ENCODE data around the gene NCAPD3. TPM values are rescaled to one million over a fixed set of nuclear protein-coding genes. Genes with fewer than 3 reads are reported as not detected.

NCAPD3 gene
- total RNA-seq, 1 experiment from 2014 or later: 27.0 TPM

DNA sequence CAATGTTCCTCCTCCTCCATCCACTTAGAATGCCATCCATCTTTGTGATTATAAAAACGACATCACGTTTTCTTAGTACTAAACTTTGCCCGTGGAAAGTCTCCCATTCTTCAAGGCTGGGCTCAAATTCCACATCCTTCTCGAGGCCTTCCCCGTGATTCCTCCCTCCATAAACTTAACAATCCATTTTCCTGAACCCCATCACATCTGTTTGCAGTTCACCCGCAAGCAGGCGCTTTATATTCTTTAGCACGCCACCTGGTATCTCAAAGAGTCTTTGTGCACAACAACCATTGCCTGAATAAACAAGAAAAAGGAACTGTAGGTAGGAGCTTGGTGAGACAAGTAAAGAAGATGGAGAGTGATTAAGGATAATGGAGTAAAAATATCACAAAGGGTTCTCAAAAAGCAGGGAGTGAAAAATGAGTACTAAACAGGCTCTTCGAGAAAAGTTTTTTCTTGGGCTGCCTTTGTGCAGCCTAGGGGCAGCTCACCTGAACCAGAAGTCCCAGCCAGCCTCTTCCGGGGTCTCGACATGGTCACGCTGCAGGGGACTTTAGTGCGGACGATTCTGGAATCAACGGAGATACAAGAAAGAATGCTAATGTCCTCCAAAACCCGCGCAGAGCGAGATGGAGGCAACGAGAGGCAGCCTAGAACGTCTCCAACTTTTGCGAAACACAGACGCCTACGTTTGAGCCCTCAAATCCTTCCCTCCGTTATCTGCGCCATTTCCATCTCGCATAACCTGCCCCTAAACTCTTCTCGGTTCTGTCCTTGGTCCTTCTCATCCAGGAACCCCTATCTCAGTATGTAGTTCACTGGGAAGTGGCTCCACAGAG lies 28.8 kb upstream of the NCAPD3 start:
- no peak for DNase-seq (ENCODE audit: extremely low read depth, low read depth)

DNA sequence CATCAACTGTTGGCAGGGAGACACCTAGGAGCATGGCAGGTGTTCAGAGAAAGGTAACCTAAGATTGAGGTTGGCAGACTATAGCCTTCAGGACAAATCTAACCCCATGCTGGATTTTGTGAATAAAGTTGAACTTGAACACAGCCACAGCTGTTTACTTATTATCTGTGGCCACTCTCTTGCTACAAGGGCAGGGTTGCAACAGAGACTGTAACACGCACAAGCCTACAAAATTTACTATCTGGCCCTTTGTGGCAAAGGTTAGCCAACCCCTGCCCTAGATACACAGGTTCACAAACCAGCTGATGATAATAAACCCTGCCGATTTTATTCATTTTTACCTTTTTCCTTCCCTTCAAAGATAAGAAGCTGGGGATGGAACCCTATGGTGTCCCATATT lies 26.9 kb upstream of the NCAPD3 start:
- no peak for DNase-seq (ENCODE audit: extremely low read depth, low read depth)

DNA sequence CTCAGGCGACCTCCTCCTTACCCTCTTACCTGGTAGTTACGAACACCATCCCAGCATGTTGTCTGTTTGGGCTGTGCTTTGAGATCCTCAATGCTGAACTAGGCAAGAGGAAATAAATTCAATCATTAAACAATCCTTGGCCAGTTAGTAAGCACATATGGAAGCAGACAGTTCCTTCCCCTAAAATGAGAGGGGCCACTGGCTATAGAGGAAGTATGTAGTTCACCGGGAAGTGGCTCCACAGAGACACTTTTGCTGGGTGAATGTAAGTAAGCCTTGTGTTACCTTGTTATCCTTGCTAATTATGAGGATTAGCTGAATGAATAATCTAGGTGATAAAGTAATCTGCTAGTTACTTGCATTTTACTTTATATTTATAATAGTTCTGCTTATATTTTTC lies 26.5 kb upstream of the NCAPD3 start:
- DNase-seq (ENCODE audit: extremely low read depth, low read depth): no peak

DNA sequence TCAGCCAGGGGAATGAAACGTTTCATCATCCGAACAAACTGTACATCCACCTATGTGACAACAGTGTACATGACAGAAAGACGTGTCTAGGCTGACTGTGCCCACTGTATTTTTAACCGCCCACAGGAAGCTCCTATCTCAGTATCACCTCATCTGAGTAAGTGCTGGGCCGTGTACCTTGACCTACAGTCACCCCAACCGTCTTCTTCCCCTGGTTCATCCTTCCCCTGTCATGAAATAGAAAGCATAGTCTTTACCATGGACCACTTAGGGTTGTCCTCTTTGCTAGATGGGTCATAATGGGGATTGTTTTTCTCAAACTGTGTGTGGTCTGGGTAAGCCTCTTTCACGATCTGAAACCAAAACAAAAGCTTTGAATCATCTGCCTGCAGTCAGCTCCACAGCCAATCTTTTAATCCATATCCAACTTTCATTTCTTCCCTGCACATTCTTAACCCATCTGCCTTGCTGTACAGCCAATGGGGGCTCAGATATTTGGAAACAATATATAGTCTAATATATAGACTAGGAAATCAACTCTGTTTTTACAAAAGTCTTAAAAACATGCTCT lies 25.2 kb upstream of the NCAPD3 start:
- DNase-seq (ENCODE audit: extremely low read depth, low read depth): no peak

DNA sequence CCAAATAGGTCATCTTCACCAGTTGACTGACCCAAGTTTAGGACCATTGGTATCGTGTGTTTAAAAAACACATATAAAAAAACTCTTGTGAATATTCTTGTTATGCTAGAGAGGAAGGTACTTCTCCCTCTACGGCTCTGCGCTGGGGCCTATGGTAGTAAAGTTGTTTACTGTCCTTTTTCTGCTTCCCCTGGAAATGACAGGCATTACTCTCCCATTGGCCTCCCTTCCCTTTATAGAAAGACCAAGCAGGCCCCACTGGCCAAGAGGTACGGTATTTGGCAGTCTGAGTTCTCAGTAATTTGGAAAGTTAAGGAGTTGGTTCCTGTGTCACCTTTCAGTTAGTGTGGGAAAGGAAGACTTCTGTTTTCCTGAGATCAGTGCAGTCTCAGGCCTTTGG lies 22.9 kb upstream of the NCAPD3 start:
- DNase-seq (ENCODE audit: extremely low read depth, low read depth): no peak

DNA sequence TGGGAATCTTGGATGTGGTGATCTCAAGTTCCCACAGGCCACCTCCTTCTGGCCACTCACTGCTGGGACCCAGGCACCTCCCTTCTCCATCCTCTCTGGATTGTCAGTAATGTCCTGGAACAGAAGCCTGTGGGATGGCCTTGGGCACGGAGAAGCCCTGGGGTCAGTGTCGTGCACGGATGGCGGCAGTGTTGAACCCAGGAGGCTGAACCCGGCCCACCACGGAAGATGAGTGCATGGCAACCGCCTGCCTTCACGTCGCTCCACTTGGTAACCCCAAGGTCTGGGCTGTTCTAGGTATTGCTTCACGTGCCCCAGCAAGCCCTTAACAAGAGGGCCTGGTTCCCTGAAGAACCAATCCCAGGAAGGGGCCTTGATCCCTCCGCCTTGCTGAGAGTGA lies 22.3 kb upstream of the NCAPD3 start:
- no peak for DNase-seq (ENCODE audit: extremely low read depth, low read depth)

DNA sequence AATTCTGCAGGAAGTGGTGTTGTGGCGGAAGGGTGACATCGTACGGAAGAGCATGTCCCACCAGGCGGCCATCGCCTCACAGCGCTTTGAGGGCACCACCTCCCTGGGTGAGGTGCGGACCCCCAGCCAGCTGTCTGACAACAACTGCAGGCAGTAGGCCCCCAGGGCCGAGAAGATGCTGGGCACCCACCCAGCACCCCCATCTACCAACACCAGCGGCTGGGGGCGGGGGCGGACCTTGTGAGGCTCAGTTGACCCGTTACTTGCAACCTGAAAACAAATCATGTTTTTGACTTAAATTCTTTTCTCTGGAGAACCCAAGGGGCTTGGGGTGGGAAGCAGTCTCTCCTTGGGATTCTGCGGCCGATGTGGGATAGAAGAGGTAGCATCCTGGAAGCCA lies 21.7 kb upstream of the NCAPD3 start:
- DNase-seq (ENCODE audit: extremely low read depth, low read depth): no peak

DNA sequence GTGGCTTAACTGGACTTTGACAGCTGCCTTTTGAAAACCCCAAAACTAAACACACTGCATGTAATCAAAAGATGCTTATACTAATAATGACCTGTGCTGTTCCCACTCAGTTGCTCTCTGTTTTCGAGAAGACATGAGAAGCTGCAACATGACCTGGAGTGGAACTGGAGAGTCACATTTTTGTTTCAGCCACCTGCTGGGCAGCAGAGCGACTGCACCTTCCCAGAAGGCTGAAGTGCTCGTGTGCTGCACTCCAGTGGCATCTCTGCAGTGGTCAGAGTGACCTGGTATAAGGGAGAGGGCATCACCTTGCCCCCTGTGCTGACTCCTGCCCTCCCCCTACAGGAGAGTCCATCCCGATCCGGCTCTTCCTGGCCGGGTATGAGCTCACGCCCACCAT lies 20.8 kb upstream of the NCAPD3 start:
- DNase-seq (ENCODE audit: extremely low read depth, low read depth): no peak

DNA sequence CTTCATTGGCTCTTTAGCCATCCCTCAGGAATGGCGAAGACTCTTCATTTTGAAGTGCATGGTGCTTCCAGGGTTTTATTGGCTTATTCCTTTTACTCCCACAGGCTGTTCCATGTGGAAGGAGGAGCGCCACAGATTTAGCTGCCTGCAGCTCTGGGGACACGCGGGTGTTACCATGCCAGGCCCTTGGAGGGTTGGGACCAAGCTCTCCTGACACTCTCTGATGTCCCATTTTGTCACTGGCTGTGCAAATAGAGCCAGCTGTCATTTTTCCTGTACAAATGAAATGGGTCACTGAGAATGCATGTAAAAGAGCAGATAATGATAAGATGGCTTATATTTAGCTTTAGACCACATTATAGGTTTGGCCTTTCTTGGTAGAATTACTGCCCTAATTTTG lies 20.1 kb upstream of the NCAPD3 start:
- DNase-seq (ENCODE audit: extremely low read depth, low read depth): no peak

DNA sequence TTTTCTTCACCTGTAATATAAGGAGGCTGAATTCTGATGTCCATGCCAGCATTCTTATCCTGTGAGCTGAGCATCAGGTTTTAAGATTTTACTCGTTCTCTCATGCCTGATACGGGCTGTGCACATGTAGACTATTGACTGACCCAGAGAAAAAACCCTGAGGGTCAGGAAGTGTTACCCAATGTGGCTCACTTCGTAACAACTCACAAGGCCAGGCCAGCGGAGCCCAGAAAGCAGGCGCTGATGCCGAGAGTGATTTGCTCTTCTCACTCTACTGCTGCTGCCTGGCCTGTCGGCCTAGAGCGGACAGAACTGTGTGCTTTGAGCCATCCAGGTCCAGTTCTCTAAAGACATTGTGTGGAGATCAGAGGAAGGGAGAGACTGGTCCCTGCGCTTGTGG lies 18.6 kb upstream of the NCAPD3 start:
- DNase-seq (ENCODE audit: extremely low read depth, low read depth): no peak

DNA sequence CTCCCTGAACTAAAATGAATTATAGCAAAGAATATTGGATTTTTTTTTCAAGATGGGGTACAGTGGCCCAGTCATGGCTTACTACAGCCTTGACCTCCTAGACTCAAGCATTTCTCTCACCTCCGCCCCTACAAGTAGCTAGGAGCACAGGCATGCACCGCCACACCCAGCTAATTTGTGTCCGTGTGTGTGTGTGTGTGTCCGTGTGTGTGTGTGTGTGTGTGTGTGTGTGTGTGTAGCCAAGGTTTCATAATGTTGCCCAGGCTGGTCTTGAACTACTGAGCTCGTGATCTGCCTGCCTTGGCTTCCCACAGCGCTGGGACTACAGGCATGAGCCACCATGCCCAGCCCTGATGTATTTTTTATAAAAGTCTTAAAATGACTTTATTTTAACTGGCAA lies 16.8 kb upstream of the NCAPD3 start:
- DNase-seq (ENCODE audit: extremely low read depth, low read depth): no peak

DNA sequence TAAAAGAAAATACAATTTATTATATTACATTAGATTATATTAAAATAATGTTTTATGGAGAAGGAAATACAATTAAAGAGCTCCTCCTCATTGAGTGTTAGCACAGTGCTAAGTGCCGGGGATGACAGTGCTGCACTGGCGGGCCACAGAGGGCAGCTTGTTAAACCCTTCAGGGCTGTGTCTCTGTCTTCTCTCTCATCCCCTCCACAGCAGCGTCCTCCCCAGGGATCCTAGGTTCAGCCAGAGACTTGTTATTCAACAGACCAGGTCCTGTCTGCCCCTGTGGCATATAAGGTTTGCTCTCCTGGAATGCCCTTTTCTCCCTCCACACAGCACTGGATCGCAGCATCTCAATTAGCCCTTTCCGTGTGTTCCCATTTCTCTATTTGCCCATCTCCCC lies 15.2 kb upstream of the NCAPD3 start:
- DNase-seq (ENCODE audit: extremely low read depth, low read depth): no peak

DNA sequence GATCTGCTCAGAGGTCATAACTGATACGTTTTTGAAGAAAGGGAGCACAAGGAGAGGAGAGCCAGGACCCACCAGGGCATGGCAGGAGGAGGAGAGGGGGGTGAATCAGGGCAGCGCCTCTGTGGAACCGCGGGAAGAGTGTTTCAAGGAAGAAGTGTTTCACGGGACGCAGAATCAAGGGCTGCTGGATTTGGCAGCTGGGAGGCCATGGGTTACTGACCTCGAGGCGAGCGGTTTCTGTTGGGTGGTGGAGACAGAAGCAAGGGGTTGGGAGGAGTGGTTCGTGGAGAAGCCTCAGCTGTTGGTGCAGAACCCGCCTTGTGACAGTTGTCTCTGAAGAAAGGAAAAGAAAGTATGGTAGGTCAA lies 13.8 kb upstream of the NCAPD3 start:
- DNase-seq (ENCODE audit: extremely low read depth, low read depth): no peak

DNA sequence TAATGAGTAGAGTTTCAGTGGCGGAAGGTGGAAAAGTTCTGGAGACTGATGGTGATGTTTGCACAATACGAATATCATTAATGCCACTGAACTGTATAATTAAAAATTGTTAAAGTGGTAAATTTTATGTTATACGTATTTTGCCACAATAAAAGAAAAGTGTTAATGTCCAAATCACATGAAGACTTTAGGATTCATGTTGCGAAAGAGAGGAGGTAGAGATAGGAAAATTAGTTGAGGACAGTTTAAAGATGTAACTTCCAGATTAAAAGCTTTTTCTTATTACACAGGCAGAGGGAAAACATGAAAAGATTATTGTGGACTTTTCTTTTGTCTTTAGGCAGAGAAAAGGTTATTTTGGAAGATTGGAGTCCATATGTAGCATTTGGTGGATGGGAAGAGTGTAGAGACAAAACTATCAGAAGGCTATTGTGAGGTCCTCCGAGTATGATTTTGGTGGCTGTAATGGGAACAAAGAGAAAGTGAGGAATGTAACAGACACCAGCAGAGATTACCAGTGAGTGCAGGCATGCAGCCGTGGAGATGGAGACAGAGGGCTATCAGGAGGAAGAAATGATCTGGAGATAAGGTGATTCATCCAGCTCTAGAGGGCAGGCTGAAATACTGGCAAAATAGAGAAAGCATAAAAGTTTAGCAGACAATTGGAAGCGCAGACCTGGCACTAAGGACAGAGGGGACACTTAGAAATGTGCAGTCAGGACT lies 13.2 kb upstream of the NCAPD3 start:
- no peak for DNase-seq (ENCODE audit: extremely low read depth, low read depth)

DNA sequence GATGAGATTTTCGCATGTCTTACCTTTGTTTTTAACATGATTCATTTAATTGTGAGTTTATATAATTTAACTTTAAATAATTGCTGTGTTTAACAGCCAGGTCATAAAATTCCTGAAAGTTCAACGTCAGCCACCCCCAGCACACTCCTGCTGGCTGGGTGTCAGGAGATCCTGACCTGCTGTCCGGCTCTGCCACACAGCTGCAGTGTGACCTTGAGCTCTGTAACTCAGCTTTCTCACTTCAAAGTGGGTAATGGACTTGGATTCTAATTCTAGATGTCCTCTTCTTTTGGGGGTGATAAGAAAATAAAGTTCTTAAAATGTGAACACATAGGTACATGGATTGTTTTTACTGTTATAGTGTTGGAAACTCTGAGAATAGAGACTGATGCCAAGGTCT lies 11.6 kb upstream of the NCAPD3 start:
- no peak for DNase-seq (ENCODE audit: extremely low read depth, low read depth)

DNA sequence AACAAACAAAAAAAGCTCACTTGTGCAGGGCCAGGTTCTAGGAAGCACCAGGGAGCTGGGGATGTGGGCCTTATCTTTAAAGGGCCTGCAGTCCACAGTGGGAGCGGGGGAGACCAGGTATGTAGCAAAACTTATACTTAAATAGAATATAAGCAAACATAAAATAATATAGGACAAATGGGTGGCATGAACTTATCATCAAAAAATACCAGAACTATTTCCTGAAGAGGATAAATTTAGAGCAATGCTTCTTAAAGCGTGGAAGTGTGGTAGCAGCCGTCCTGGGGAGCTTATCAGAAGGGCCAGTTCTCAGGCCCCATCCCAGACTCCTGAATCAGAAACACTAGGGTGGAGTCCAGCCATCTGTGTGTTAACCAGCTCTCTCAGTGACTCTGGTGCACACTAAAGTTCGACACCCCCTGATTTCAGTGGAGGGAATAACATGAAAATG lies 10.0 kb upstream of the NCAPD3 start:
- DNase-seq (ENCODE audit: extremely low read depth, low read depth): no peak

DNA sequence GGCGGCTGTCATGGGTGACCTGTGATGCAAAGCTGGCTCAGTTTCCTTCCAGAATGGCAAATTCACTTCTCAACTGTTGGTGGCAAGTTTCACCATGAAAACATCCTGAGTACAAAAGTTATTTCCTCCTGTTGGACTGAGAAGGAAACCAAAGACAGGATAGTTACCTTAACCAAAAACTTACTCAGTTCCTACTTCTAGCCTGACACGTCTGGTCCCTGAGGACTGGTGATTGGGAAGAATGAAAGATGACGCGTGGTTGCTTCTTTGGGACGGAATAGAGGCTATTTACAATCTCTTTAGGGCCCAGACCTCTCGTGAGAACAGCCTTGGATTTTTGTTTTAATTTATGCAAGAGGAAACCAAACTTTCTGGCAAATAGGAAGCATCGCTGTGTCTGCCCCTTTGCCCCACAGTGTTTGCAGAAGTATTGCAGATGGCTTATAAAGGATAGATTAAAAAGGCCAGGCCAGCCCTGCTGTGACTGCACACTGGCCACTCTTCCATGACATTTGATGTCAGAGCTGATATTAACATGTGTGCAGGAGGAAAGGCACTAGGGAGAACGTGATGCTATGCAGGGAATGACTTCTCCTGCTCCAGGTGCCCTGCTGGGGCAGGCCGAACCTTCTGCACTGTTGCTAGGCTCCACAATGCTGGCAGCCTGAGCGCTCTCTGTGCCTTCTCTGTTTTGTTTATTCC lies 8.3 kb upstream of the NCAPD3 start:
- no peak for DNase-seq (ENCODE audit: extremely low read depth, low read depth)

DNA sequence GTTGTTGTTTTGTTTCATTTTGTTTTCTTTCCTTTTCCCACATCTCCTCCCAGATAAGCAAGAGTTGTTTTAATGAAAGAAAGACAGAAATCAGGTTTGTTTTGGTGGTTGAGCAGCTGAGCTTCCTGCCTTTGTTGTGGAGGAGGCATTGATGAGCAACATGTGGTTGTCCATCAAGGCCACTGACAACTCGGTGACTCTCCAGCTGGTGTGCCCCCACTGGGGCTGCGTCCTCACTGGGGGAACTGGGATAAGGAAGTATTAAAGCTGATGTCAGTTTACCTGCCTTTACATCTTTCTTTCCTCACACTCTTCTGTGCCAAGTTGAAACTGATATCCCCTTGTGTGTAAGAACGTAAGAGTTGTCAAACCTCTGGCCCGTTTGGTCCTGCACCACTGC lies 6.6 kb upstream of the NCAPD3 start:
- DNase-seq (ENCODE audit: extremely low read depth, low read depth): no peak

DNA sequence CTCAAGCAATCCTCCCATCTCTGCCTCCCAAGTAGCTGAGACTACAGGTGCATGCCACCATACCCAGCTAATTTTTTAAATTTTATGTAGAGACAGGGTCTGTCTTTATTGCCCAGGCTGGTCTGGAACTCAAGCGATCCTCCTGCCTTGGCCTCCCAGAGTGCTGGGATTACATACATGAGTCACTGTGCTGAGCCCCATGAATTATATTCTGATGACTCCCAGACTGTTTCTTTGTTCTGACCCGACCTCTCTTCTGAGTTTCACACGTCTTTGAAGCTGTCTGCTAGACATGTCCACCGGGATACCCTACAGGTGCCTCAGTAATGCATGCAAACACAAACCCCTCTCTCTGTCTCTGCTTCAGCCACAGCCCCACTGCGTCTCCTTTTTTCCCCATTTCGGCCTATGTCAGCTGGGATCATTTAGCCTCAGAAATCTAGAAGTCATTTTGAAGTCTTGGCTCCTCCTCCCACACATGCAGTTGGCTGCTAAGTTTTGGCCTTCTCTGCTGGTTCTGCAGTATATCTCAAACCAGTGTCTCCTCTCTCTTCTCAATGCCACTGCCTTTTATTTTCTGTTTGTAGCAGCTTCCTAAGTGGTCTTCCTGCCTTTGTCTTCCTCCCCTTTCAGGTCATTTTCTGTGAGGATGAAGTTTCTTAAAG lies 5.5 kb upstream of the NCAPD3 start:
- no peak for DNase-seq (ENCODE audit: extremely low read depth, low read depth)

DNA sequence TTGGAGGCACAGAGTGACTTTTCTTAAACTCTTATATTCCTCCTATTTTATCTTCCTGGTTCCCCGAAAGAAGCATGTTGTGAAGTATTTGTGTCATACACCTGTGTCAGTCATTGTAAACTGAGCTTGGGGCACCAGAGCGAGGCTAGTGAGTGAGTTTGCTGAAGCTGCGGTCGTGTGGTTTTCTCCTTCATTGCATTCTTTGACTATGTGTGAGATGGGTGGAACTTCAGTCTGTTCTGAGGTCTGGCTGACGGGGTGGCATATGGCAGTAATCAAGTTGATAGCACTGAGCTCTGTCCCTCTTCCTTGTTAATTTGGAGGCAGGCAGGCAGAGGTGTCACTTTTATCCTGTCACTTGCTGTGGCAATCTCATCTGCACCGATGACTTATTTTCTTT lies 4.9 kb upstream of the NCAPD3 start:
- no peak for DNase-seq (ENCODE audit: extremely low read depth, low read depth)

DNA sequence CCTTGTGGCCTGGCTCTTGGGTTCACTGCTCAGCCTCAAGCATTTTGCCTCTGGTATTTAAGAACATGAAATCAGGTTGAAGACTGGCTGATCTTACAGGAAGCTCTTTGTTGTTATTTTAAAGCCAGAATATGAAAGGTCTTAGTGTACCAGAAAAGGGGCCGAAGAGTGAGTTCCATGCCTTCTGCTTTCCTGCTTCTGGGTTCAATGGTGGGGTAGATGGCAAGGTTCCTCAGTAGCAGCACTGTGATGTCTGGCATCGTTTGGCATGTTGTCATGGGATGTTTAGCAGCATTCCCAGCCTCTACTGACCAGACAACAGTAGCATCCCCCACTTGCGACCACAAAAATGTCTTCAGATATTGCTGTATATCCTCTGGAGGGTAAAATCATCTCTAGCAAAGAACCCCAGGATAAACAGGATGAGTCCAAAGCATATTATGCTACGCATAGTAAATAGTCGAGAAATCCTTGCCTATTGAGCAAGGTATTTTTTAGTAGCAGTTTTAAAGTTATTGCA lies 3.1 kb upstream of the NCAPD3 start:
- DNase-seq (ENCODE audit: extremely low read depth, low read depth): no peak

Data from NCI-H460 (cell line).